HepG2 (cell line): ENCODE measurements around the gene ACE. TPM values are rescaled to one million over a fixed set of nuclear protein-coding genes. Genes with fewer than 3 reads are reported as not detected.

Experiments used
- ATAC-seq: fragments of 200-7000 bp; cut with Tn5 transposase; 3 replicates; pipeline ENCODE4 v1.9.1; 2020; ENCODE audit warnings: mild to moderate bottlenecking, moderate library complexity
- BruUV-seq: library from RNA; stranded (reverse); fragments of 400-500 nt; replicated peaks from 2 replicates; lab custom pipeline; 2021; lab: Mats Ljungman, UMichigan
- CTCF ChIA-PET: fragments of 300-600 bp; formaldehyde crosslinking; extraction: SDS; loops from one replicate; lab custom pipeline; 2021; ENCODE audit warnings: low total read pairs, inconsistent platforms, low intra/inter-chr PET ratio; lab: Yijun Ruan, JAX
- POLR2A ChIA-PET: fragments of 350-600 bp; sonication (Branson Sonifier 250); formaldehyde crosslinking; loops from one replicate; lab custom pipeline; 2020; ENCODE audit warnings: antibody characterized with exemption, inconsistent platforms; lab: Yijun Ruan, JAX
- DNase-seq: peaks from one replicate; pipeline ENCODE4 v3.0.0-alpha.2; 2015; ENCODE audit warnings: low spot score
- FAIRE-seq: peaks from 3 replicates; lab custom pipeline; 2011; peaks lifted over from hg19 to GRCh38; lab: Jason Lieb, UNC
- H2AFZ ChIP-seq: one replicate; pipeline ENCODE4 v1.6.1; 2011; ENCODE audit warnings: low read length, inconsistent platforms
- H3K27ac ChIP-seq: fragments of 300-600 bp; 3 replicates; pipeline ENCODE4 v1.8.0; 2011; ENCODE audit warnings: mixed run types, mild to moderate bottlenecking, mixed read lengths, low read length, inconsistent platforms; ENCODE audit not compliant: insufficient read depth; ENCODE audit errors: extremely low read length
- H3K27me3 ChIP-seq, 2 experiments: fragments of 200-600 bp in 1 of 2; 2 replicates in 1 of 2; 3 replicates in 1 of 2; pipeline versions ENCODE4 v1.6.0 to v1.8.0; 2011; ENCODE audit warnings: low read length in 2 of 2, mild to moderate bottlenecking in 2 of 2, moderate library complexity in 2 of 2, inconsistent platforms in 1 of 2; ENCODE audit not compliant: insufficient read depth in 2 of 2, control insufficient read depth in 1 of 2
- H3K36me3 ChIP-seq, 2 experiments: fragments of 200-600 bp in 1 of 2; replicated peaks in 1 of 2; 2 replicates in 1 of 2; 3 replicates in 1 of 2; pipeline versions ENCODE4 v1.5.1 to v1.8.0; 2011; ENCODE audit warnings: low read length in 2 of 2, inconsistent platforms in 1 of 2; ENCODE audit not compliant: insufficient read depth in 2 of 2, control insufficient read depth in 1 of 2
- H3K4me1 ChIP-seq: 2 replicates; pipeline ENCODE4 v1.5.1; 2012; ENCODE audit warnings: low read length, inconsistent platforms; ENCODE audit not compliant: insufficient read depth
- H3K4me2 ChIP-seq: 2 replicates; pipeline ENCODE4 v1.6.0; 2011; ENCODE audit warnings: low read depth, low read length, inconsistent platforms
- H3K4me3 ChIP-seq, 3 experiments: fragments of 200-600 bp in 1 of 3; sonication (generic), shearing (Covaris generic) in 1 of 3; replicated peaks in 1 of 3; 2 replicates each; pipeline ENCODE4 v1.5.1; 2011 to 2016; ENCODE audit warnings: low read length in 3 of 3, inconsistent platforms in 2 of 3, low read depth in 2 of 3, mild to moderate bottlenecking in 2 of 3, control low read depth in 1 of 3, mixed read lengths in 1 of 3; ENCODE audit not compliant: insufficient read depth in 1 of 3
- H3K79me2 ChIP-seq: one replicate; pipeline ENCODE4 v1.6.1; 2011; ENCODE audit warnings: low read length, inconsistent platforms; ENCODE audit not compliant: insufficient read depth
- H3K9ac ChIP-seq: 2 replicates; pipeline ENCODE4 v1.6.0; 2011; ENCODE audit warnings: mild to moderate bottlenecking, low read depth, low read length, inconsistent platforms; ENCODE audit not compliant: insufficient read depth
- H3K9me3 ChIP-seq: 2 replicates; pipeline ENCODE4 v1.5.1; 2012; ENCODE audit warnings: mild to moderate bottlenecking, low read length
- H4K20me1 ChIP-seq: 2 replicates; pipeline ENCODE4 v1.6.0; 2011; ENCODE audit warnings: inconsistent platforms, mild to moderate bottlenecking, low read length, moderate library complexity; ENCODE audit not compliant: insufficient read depth
- FOXO1 ChIP-seq: sonication (generic); formaldehyde crosslinking; IDR thresholded peaks from 2 replicates; pipeline ENCODE4 v1.4.0; 2020; ENCODE audit warnings: missing genetic modification reagents
- HNRNPK ChIP-seq: fragments of 200-400 bp; formaldehyde crosslinking; IDR thresholded peaks from 2 replicates; pipeline ENCODE4 v1.6.1; 2018; ENCODE audit warnings: low read length, low read depth, moderate library complexity, mild to moderate bottlenecking; ENCODE audit not compliant: poor library complexity, severe bottlenecking
- MTA3 ChIP-seq: sonication (generic); formaldehyde crosslinking; IDR thresholded peaks from 2 replicates; pipeline ENCODE4 v1.4.0; 2020; ENCODE audit warnings: missing genetic modification reagents
- PHF20 ChIP-seq: sonication (generic); formaldehyde crosslinking; IDR thresholded peaks from 2 replicates; pipeline ENCODE4 v1.5.0; 2020; ENCODE audit warnings: mild to moderate bottlenecking, missing genetic modification reagents
- REPIN1 ChIP-seq: sonication (generic); formaldehyde crosslinking; IDR thresholded peaks from 2 replicates; pipeline ENCODE4 v1.8.0; 2022; ENCODE audit warnings: missing genetic modification reagents, low read depth, mild to moderate bottlenecking, borderline replicate concordance
- ZBTB4 ChIP-seq: sonication (generic); formaldehyde crosslinking; IDR thresholded peaks from 2 replicates; pipeline ENCODE4 v1.4.0; 2020; ENCODE audit warnings: missing genetic modification reagents, mild to moderate bottlenecking, borderline replicate concordance
- ZNF180 ChIP-seq: sonication (generic); formaldehyde crosslinking; IDR thresholded peaks from 2 replicates; pipeline ENCODE4 v1.4.0; 2020; ENCODE audit warnings: low read depth, missing genetic modification reagents, borderline replicate concordance
- ZNF20 ChIP-seq: sonication (generic); formaldehyde crosslinking; IDR thresholded peaks from 2 replicates; pipeline ENCODE4 v1.4.0; 2020; ENCODE audit warnings: mild to moderate bottlenecking, moderate library complexity, missing genetic modification reagents
- ZNF687 ChIP-seq: sonication (generic); formaldehyde crosslinking; IDR thresholded peaks from 2 replicates; pipeline ENCODE4 v1.5.1; 2020; ENCODE audit warnings: mild to moderate bottlenecking, missing genetic modification reagents, moderate library complexity
- ZNF703 ChIP-seq: sonication (generic); formaldehyde crosslinking; IDR thresholded peaks from 2 replicates; pipeline ENCODE4 v1.5.1; 2020; ENCODE audit warnings: missing genetic modification reagents, mild to moderate bottlenecking, moderate library complexity, borderline replicate concordance
- WGBS: methylation state at CpG from one replicate; pipeline ENCODE4 v1.1.6; 2017; ENCODE audit warnings: low lambda C conversion rate; 5-methylcytosine and 5-hydroxymethylcytosine counted together
- in situ Hi-C: cut with HindIII; loops from 2 replicates; pipeline ENCODE4 v1.10.0; 2017; ENCODE audit warnings: low pct_unique_long_range_greater_than_20kb; ENCODE audit not compliant: extremely low pct_ligation_motif_present
- intact Hi-C: fragments of 100-400 bp; cut with micrococcal nuclease; formaldehyde crosslinking; loops from one replicate; pipeline ENCODE4 v1.10.0; 2022; ENCODE audit not compliant: unreplicated experiment
- polyA plus RNA-seq, 8 experiments: library from polyadenylated mRNA; depleted of rRNA in 3 of 8; stranded (reverse) in 7 of 8; unstranded in 1 of 8; fragments of >200 nt; fragmentation: Illumina TruSeq in 4 of 8; extraction: Trizol in 4 of 8; gene quantifications; 2 replicates each; pipeline versions ENCODE4 v1.2.1 to v1.2.3, GENCODE V29; 2011 to 2016; ENCODE audit warnings: low read depth in 4 of 8, missing spikeins in 1 of 8, mixed read lengths in 1 of 8; ENCODE audit not compliant: insufficient read depth in 1 of 8
- total RNA-seq, 5 experiments: library from RNA; depleted of rRNA; stranded (reverse); fragments of >200 nt; fragmentation: Illumina TruSeq; extraction: Trizol; gene quantifications; 2 replicates each; pipeline ENCODE4 v1.2.3, GENCODE V29; 2016; ENCODE audit warnings: low read depth in 1 of 5
- TF ChIP-seq, protein P1 (sequence below): sonication (generic); formaldehyde crosslinking; IDR thresholded peaks from 2 replicates; pipeline ENCODE4 v1.4.0; 2020; ENCODE audit warnings: missing genetic modification reagents, borderline replicate concordance

ACE gene
- total and polyA plus RNA-seq, 2 of the 13 experiments (the other 11 are each of a cell fraction or from before 2014, with no cell fraction given), result 0.08 to 0.13 TPM

DNA sequence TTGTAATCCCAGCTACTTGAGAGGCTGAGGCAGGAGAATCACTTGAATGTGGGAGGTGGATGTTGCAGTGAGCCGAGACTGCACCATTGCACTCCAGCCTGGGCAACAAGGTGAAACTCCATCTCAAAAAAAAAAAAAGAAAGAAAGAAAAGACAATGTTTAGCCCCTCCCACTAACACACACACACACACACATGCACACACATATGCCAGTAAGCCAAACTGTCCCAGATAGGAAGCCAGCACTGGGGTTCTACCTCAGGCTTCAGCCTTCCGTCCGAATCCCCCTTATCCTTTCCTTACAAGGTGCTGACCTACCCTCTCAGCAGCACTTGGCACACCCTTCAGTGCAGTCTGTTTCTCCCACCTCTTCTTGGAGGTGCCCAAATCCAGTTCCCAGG, 37.6 kb downstream of the ACE start:
- peaks cover 13 to 75% of the 10 kb centered on the region in 2 experiments; a peak in 4 of 5 replicates for H3K27me3 ChIP-seq
- FAIRE-seq, result no peak
- H4K20me1 ChIP-seq, result no peaks in the 10 kb centered on the region
- peaks cover 59% of the 10 kb centered on the region for H3K4me1 ChIP-seq
- no peak for ATAC-seq
- 60% methylated on average over 3 of the region's 3 CpGs for WGBS
- intact Hi-C loops (no loop called here), in situ Hi-C loops (no loop called here)
- H2AFZ ChIP-seq, result no peak overlapping the region
- ChIA-PET CTCF (no interaction called here), POLR2A (interaction anchor here (1.2 kb wide), 1 partner anchor 36 kb away, joined by 3 read pairs; the partner anchor contains the start of gene DCAF7)
- H3K27ac ChIP-seq, result no peak overlapping the region
- no peak for DNase-seq
- H3K36me3 ChIP-seq, result no peaks in the 10 kb centered on the region
- no peak overlapping the region for H3K9ac ChIP-seq
- H3K9me3 ChIP-seq, result no peaks in the 10 kb centered on the region
- H3K4me2 ChIP-seq, result no peak overlapping the region
- H3K4me3 ChIP-seq, result no peak overlapping the region
- no peaks in the 10 kb centered on the region for H3K79me2 ChIP-seq
- no TSS peak for BruUV-seq
- TF ChIP-seq, protein P1, sequence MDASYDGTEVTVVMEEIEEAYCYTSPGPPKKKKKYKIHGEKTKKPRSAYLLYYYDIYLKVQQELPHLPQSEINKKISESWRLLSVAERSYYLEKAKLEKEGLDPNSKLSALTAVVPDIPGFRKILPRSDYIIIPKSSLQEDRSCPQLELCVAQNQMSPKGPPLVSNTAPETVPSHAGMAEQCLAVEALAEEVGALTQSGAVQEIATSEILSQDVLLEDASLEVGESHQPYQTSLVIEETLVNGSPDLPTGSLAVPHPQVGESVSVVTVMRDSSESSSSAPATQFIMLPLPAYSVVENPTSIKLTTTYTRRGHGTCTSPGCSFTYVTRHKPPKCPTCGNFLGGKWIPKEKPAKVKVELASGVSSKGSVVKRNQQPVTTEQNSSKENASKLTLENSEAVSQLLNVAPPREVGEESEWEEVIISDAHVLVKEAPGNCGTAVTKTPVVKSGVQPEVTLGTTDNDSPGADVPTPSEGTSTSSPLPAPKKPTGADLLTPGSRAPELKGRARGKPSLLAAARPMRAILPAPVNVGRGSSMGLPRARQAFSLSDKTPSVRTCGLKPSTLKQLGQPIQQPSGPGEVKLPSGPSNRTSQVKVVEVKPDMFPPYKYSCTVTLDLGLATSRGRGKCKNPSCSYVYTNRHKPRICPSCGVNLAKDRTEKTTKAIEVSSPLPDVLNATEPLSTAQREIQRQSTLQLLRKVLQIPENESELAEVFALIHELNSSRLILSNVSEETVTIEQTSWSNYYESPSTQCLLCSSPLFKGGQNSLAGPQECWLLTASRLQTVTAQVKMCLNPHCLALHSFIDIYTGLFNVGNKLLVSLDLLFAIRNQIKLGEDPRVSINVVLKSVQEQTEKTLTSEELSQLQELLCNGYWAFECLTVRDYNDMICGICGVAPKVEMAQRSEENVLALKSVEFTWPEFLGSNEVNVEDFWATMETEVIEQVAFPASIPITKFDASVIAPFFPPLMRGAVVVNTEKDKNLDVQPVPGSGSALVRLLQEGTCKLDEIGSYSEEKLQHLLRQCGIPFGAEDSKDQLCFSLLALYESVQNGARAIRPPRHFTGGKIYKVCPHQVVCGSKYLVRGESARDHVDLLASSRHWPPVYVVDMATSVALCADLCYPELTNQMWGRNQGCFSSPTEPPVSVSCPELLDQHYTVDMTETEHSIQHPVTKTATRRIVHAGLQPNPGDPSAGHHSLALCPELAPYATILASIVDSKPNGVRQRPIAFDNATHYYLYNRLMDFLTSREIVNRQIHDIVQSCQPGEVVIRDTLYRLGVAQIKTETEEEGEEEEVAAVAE, result no peak
- TF ChIP-seq ZNF20 (CRISPR knock-in tag) (no peak), REPIN1 (CRISPR knock-in tag) (no peak), PHF20 (CRISPR knock-in tag) (no peak), HNRNPK (no peak), ZNF687 (CRISPR knock-in tag) (no peak), ZNF180 (CRISPR knock-in tag) (no peak), ZBTB4 (no peak), FOXO1 (CRISPR knock-in tag) (no peak), MTA3 (CRISPR knock-in tag) (no peak), ZNF703 (CRISPR knock-in tag) (no peak)
